ENCODE measurements around the gene FBXW7.

- TF ChIP-seq CTCF (IDR thresholded peaks at IDR 0.05; ENCODE audit: low read depth, low read length) (no peak), POLR2A (IDR thresholded peaks at IDR 0.05; ENCODE audit: extremely low read depth, insufficient read length) (no peak), MAX (IDR thresholded peaks at IDR 0.05; ENCODE audit: low read depth, low read length) (no peak)
Measured at GRCh38 chr4:152351080-152351479, 184.8 kb downstream of the FBXW7 start.

Data from NB4 (cell line).